NCI-H510A treated with DMSO at 0.1 percent for 48 hours (cell line): Measurements from ENCODE around the gene FBXL4.
"Not testable (repeated sequence)": the region's sequence is repeated elsewhere in the genome, so short reads cannot be mapped to it uniquely, and the experiment has no call there.

ENCODE experiments used
- DNase-seq: peaks from one replicate; lab custom pipeline; 2025; lab: John Stamatoyannopoulos, UW

FBXL4 gene

DNA sequence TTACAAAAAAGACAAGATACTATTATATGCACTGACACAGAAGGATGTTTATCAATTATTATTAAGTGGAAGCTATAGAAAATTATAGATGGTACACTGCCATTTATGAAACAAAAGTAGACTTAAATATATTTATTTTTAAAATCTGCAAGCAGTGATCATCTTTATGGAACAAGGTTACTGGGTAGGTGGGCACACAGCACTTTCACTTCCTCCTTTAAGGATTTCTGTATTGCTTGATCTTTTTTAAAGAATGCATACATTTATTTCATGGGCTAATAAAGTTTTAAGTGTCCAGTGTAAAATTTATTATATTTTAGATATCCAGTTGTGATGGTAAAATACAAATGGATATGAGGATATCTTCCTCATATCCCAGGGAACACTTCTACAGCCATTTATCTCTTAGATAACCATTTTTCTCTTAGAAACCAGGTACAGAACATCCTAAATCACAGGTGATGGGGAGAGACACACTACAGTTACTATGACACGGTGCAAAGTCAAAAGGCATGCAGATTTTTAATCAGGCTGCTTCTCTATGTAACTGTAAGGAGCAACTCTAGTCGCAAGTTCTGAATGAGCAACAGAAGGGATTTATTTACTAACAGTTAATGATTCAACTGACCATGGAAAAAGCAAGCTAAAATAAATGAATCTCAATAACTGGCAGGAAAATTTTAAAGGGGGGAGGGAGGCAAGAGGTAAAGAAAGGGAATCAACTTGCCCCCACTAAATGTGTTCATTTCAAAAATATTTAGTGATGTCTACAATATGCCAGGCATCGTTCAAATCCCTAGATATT is 2.2 kb downstream of the FBXL4 start:
- no peak for DNase-seq

DNA sequence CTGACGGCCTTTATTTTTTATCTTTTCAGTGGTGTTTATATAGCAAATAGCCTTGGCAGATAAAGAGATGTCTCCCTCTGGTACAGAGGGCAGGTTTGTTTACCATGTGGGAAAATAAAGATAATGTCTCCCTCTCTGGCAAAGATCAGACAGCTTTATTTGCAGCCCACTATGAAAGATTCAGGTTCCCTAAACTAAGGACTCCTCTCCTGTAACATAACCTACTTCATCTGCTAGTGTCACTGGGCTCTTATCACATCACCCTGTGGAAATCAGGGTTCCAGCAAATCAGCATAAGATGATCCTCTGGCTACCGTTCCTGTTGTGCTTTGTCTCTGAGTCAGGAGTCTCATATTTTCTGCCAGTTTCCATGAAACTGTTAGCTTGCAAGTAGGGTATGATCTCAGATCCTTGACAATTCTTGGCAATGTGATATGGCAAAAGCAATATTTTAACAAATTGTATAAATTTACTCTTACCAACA is 3.1 kb downstream of the FBXL4 start:
- no peak for DNase-seq

GRCh38 chr6:98944168-98944567 is 3.6 kb downstream of the FBXL4 start:
- no peak for DNase-seq

DNA sequence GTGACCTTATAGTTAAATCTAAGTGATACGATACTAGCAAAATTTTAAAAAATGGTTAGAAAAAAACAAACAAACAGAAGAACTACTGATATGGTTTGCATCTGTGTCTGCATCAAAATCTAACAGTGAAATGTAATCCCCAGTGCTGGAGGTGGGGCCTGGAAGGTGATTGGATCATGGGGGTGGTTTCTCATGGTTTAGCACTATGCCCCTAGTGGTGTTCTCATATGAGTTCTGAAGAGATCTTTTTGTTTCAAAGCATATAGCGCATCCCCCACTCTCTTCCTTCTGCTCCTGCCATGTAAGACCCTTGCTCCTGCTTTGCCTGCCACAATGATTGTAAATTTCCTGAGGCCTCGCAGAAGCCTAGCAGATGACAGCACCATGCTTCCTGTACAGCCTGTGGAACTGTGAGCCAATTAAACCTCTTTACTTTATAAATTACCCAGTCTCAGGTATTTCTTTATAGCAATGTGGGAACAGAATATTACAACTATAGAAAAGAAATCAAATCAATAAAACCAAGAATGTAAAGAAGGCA is 5.4 kb downstream of the FBXL4 start:
- no peak for DNase-seq

DNA sequence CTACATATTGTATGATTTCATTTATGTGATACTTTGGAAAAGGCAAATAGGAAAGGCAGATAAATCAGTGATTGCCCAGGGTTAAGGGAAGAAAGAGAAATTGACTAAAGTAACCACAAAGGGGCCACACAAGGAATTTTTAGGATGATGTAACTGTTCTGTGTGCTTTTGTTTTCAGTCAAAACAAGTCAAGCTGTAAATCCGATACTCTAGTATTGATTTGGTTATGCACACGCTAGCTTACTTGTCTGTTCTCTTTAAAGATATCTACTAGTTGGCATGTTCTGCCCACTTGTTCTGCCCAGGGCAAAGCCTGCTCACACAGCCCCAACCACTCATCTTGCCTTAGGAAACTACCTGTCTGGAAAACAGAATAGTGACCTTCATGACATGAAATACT is 6.4 kb downstream of the FBXL4 start:
- DNase-seq = no peak

DNA sequence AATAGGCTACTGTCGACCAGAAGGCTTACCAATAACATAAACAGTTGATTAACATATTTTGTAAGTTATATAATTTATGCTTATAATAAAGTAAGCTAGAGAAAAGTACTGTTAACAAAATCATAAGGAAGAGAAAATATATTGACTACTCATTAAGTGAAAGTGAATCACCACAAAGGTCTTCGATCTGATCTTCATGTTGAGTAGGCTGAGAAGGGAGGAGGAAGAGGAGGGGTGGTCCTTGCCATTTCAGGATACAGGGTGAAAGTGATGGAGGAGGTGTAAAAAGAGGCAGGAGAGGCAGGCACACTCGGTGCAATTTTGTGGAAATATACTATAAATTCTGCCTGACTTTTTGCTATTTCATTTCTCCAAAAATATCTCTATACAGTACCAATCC is 10.4 kb downstream of the FBXL4 start:
- no peak for DNase-seq

- no peak for DNase-seq
Measured at GRCh38 chr6:98932381-98932780, 15.4 kb downstream of the FBXL4 start.

DNA sequence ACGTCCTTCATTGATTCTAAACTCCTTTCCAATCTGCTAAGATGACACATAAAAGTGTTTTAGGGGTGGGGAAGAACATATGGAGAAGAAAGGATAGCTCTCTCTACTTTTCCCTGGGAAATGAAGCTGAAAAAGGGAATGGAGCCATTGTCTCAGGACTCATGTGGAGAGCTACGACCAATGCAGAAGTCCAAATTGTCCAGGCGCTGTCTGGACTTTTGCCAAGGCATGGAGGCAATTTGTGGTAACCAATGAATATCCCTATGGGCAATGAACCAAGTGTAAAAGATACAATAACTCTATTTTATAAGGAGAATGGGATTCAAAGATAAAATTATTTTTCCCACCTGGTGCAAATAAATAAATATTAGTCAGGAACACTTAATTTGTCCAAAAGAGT is 16.1 kb downstream of the FBXL4 start:
- DNase-seq = no peak

DNA sequence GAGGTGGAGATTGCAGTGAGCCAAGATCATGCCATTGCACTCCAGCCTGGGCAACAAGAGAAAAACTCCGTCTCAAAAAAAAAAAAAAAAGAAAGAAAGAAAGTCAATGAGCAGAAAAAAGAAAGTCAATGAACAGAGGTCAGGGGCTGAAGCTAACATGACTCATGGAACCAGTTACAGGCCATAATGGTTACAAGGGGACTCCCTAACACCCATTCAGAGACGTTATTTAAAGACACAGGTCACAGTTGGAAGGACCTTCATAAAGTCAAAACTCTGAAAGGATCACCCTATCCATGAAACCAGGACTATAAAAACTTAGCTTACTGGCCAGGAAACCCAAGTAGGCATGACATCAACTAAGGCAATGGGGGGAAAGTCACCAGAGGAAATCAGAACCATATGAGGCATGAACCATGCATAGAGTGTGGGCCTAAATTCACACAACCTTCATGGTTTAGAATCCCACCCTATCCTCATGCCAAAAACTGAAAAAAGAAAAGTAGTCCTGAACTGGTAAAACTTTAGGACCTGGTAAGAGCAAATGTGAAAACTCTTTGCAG is 18.2 kb downstream of the FBXL4 start:
- no peak for DNase-seq

GRCh38 chr6:98928688-98929087 is 19.1 kb downstream of the FBXL4 start:
- DNase-seq = no peak

DNA sequence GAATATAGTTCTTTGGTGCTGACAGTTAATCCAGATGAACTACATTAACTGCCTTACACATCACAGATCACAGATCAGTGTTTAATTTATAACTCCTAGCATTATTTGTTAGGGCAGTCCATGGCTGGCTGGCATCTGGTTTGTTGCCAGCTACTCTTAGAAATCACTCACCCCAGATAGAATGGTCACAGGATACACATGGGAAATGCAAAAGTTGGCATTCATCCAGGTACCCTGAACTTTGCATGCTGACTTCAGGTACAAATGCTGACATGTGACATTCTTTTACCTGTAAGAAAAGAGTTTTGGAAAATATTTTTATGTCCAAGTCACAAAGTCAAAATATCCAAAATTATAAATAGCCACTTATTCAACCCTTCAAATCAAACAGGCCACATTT is 20.2 kb downstream of the FBXL4 start:
- DNase-seq = no peak

DNA sequence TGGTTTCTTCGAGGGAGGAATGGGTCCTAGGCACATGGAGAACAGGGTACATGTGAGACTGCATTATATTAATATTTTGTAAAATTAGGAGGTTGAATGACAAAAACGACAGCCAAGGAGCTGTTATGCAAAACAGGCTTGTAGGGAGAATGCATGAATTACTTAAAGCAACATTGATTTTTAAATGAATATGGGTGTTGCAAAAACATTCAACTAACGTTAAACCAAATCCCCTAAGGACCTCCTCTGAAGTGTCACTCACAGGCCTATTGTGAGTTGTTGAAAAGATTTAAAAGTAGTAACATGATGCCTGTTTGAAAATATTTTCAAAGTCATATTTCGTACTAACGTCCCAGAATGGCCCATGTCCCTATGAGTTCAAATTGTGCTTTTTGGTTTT is 21.9 kb downstream of the FBXL4 start:
- no peak for DNase-seq

GRCh38 chr6:98924647-98925046 is 23.1 kb downstream of the FBXL4 start:
- DNase-seq = no peak

GRCh38 chr6:98920904-98921431 is 26.8 kb downstream of the FBXL4 start:
- no peak for DNase-seq

- not testable (repeated sequence) for DNase-seq
Measured at GRCh38 chr6:98910946-98911345, 36.8 kb downstream of the FBXL4 start.

GRCh38 chr6:98909236-98909635 is 38.5 kb downstream of the FBXL4 start:
- no peak for DNase-seq

DNA sequence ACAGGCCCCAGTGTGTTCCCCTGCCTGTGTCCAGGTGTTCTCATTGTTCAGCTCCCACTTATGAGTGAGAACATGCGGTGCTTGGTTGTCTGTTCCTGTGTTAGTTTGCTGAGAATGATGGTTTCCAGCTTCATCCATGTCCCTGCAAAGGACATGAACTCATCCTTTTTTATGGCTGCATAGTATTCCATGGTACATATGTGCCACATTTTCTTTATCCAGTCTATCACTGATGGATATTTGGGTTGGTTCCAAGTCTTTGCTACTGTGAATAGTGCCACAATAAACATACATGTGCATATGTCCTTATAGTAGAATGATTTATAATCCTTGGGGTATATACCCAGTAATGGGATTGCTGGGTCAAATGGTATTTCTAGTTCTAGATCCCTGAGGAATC is 41.4 kb downstream of the FBXL4 start:
- DNase-seq = not testable (repeated sequence)

- DNase-seq = no peak
Measured at GRCh38 chr6:98905759-98906158, 42.0 kb downstream of the FBXL4 start.

GRCh38 chr6:98904096-98904495 is 43.6 kb downstream of the FBXL4 start:
- DNase-seq = no peak

DNA sequence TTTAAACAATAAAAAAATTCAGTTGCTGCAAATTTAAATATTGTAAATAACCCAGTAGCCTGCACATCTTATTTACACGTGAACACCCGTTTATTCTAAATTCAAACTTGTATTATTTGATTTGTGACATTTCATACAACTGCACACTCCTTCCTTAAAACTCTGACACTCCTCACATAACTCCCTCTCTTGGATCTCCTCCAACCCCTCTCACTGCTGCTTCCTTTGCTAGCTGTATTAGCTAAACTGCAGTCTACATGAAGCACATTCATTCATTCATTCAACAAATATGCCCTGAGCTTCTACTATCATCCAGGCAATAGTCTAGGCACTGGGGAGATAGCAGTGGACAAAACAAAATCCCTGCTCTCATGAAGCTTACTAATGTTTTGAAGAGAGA is 47.0 kb downstream of the FBXL4 start:
- no peak for DNase-seq

DNA sequence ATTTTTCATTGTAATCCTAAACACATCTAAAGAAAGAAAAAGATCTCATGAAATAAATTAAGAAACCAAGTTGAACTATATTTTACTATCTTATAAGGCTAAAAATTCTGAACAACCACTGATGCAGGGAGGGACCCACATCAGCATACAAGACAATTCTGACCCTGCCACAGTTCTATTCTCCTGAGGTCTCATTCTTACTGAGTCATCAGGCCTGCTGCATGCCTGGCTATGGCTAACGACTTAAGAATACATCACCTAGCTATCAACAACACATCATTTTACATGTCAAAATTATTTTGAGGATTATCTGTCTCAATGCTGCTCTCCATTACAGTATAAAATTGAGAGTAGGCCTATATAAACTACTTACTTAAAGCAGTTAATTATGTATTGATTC is 52.9 kb downstream of the FBXL4 start:
- no peak for DNase-seq

DNA sequence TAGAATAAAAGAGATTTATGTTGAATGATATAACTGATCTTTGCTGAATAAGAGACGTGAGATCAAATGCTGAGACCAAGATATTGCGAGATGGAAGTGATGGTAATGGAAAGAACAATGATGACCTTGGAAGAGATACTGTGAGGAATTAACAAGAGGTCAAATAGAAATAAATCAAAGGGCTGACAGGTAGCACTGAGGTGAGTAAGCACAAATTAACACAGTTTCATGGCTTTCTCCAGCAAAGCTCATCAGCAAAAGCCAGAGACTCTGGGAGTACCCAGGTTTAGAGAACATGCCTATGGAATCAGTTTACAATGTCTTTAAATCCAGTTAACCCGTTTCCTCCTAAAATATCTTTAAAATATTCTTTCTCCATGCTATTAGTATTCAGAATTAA is 60.1 kb downstream of the FBXL4 start:
- DNase-seq = no peak

- no peak for DNase-seq
Measured at GRCh38 chr6:98885330-98885729, 62.4 kb downstream of the FBXL4 start.
